Measurements from ENCODE around the gene CTNNA2. TPM values are rescaled to one million over a fixed set of nuclear protein-coding genes. Genes with fewer than 3 reads are reported as not detected.

CTNNA2 gene
- total RNA-seq, 1 donor from 2014 or later, result 15.0 TPM

DNA sequence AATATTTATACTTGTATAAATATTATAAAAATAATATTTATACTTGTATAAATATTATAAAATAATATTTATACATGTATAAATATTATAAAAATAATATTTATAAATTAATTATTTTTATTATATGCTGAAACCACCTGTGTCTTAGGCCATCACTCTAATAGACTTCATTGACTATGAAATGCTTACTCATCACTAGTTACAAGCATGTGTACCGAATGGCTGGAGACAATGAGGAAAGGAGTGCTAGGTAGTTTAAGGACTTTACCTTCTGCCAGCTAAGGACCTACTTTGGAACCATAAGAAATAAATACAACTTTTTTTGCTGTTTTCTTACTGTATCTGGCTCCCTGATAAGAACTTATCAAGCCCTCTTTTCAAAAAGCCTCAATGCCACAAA, 562.9 kb downstream of the CTNNA2 start:
- Mint-ChIP-seq H3K4me1 (ENCODE audit: unreplicated experiment) (peaks cover 5% of the 10 kb centered on the region), H3K4me3 (no peak overlapping the region), H3K27ac (no peak overlapping the region), H3K27me3 (peaks cover 12% of the 10 kb centered on the region), H3K9me3 (no peaks in the 10 kb centered on the region), H3K36me3 (no peaks in the 10 kb centered on the region)
- DNase-seq (ENCODE audit: extremely low spot score, unreplicated experiment), result no peak
- TF ChIP-seq CTCF (conservative IDR thresholded peaks at IDR 0.05), result no peak

- no peaks in the 10 kb centered on the region for H3K36me3 Mint-ChIP-seq
- no peaks in the 10 kb centered on the region for H3K4me1 Mint-ChIP-seq (ENCODE audit: unreplicated experiment)
- DNase-seq (ENCODE audit: extremely low spot score, unreplicated experiment), result no peak
- no peak for TF ChIP-seq CTCF (conservative IDR thresholded peaks at IDR 0.05)
- no peak overlapping the region for H3K27ac Mint-ChIP-seq
- H3K9me3 Mint-ChIP-seq, result no peaks in the 10 kb centered on the region
- H3K27me3 Mint-ChIP-seq, result peaks cover 3% of the 10 kb centered on the region
- H3K4me3 Mint-ChIP-seq, result no peak overlapping the region
Measured at GRCh38 chr2:80078290-80079036, 565.6 kb downstream of the CTNNA2 start.

GRCh38 chr2:80080957-80081356, 568.1 kb downstream of the CTNNA2 start:
- Mint-ChIP-seq H3K27me3 (peaks cover 3% of the 10 kb centered on the region), H3K36me3 (no peaks in the 10 kb centered on the region)
- TF ChIP-seq CTCF (conservative IDR thresholded peaks at IDR 0.05), result no peak

GRCh38 chr2:80086831-80087230, 574.0 kb downstream of the CTNNA2 start:
- no peak overlapping the region for H3K27ac Mint-ChIP-seq
- TF ChIP-seq CTCF (conservative IDR thresholded peaks at IDR 0.05), result peak; percentile 33
- no peaks in the 10 kb centered on the region for H3K36me3 Mint-ChIP-seq
- no peaks in the 10 kb centered on the region for H3K27me3 Mint-ChIP-seq
- DNase-seq (ENCODE audit: extremely low spot score, unreplicated experiment), result no peak
- H3K4me1 Mint-ChIP-seq (ENCODE audit: unreplicated experiment), result no peaks in the 10 kb centered on the region
- no peak overlapping the region for H3K4me3 Mint-ChIP-seq
- H3K9me3 Mint-ChIP-seq, result no peaks in the 10 kb centered on the region

More at GRCh38 chr2:80080957-80081356, 568.1 kb downstream of the CTNNA2 start:
- no peak for DNase-seq (ENCODE audit: extremely low spot score, unreplicated experiment)
- H3K27ac Mint-ChIP-seq, result no peak overlapping the region
- H3K9me3 Mint-ChIP-seq, result no peaks in the 10 kb centered on the region
- H3K4me3 Mint-ChIP-seq, result no peak overlapping the region
- H3K4me1 Mint-ChIP-seq (ENCODE audit: unreplicated experiment), result no peaks in the 10 kb centered on the region

- no peak for TF ChIP-seq CTCF (conservative IDR thresholded peaks at IDR 0.05)
- DNase-seq (ENCODE audit: extremely low spot score, unreplicated experiment), result no peak
- Mint-ChIP-seq H3K27ac (no peak overlapping the region), H3K4me3 (no peak overlapping the region), H3K4me1 (ENCODE audit: unreplicated experiment) (no peaks in the 10 kb centered on the region), H3K27me3 (no peaks in the 10 kb centered on the region), H3K36me3 (no peaks in the 10 kb centered on the region), H3K9me3 (no peaks in the 10 kb centered on the region)
Measured at GRCh38 chr2:80091237-80091636, 578.4 kb downstream of the CTNNA2 start.
